A673 (cell line): ENCODE data around the gene TNFRSF18. TPM values are rescaled to one million over a fixed set of nuclear protein-coding genes. Genes with fewer than 3 reads are reported as not detected.

ENCODE experiments used
- BruUV-seq: library from RNA; stranded (reverse); fragments of 400-500 nt; replicated peaks from 2 replicates; lab custom pipeline; 2021; lab: Mats Ljungman, UMichigan
- CTCF ChIA-PET: fragments of 300-600 bp; sonication (Branson Sonifier 250); formaldehyde crosslinking; loops from one replicate; lab custom pipeline; 2022; ENCODE audit warnings: antibody characterized with exemption; lab: Charles Lee
- POLR2A ChIA-PET: fragments of 300-600 bp; sonication (Branson Sonifier 250); formaldehyde crosslinking; loops from one replicate; lab custom pipeline; 2022; ENCODE audit warnings: antibody characterized with exemption; ENCODE audit not compliant: low non-redundant PET; lab: Charles Lee
- DNase-seq: peaks from one replicate; pipeline ENCODE4 v3.0.0-alpha.2; 2015; ENCODE audit warnings: low spot score
- H3K27ac ChIP-seq: fragments of 200-600 bp; sonication (generic); 2 replicates; pipeline ENCODE4 v1.5.1; 2016; ENCODE audit warnings: mixed run types, low read depth, mild to moderate bottlenecking, mixed read lengths, antibody characterized with exemption, low read length; ENCODE audit not compliant: poor library complexity, severe bottlenecking
- H3K27me3 ChIP-seq: fragments of 200-600 bp; sonication (generic); replicated peaks from 2 replicates; pipeline ENCODE4 v1.6.1; 2017; ENCODE audit warnings: mixed run types, low read depth, mild to moderate bottlenecking, mixed read lengths, antibody characterized with exemption, low read length; ENCODE audit not compliant: insufficient read depth, poor library complexity
- H3K36me3 ChIP-seq: fragments of 200-600 bp; sonication (generic); 2 replicates; pipeline ENCODE4 v1.6.1; 2016; ENCODE audit warnings: mixed run types, mild to moderate bottlenecking, mixed read lengths, antibody characterized with exemption, low read length; ENCODE audit not compliant: insufficient read depth, poor library complexity, severe bottlenecking
- H3K4me1 ChIP-seq: fragments of 200-600 bp; sonication (generic); 2 replicates; pipeline ENCODE4 v1.6.1; 2017; ENCODE audit warnings: mixed run types, mild to moderate bottlenecking, mixed read lengths, antibody characterized with exemption, low read length; ENCODE audit not compliant: insufficient read depth, poor library complexity, severe bottlenecking
- H3K4me3 ChIP-seq: fragments of 200-600 bp; sonication (generic); 2 replicates; pipeline ENCODE4 v1.5.1; 2016; ENCODE audit warnings: low read depth, mixed run types, mild to moderate bottlenecking, mixed read lengths, low read length; ENCODE audit not compliant: poor library complexity, severe bottlenecking
- H3K9me3 ChIP-seq: fragments of 200-600 bp; sonication (generic); 2 replicates; pipeline ENCODE4 v1.6.1; 2016; ENCODE audit warnings: mixed run types, low read depth, mild to moderate bottlenecking, mixed read lengths, antibody characterized with exemption, low read length; ENCODE audit not compliant: poor library complexity, severe bottlenecking
- EZH2 ChIP-seq: fragments of 200-600 bp; sonication (generic); IDR thresholded peaks from 2 replicates; pipeline ENCODE4 v1.6.1; 2017; ENCODE audit warnings: borderline replicate concordance, low read depth, mild to moderate bottlenecking, mixed read lengths, antibody characterized with exemption, low read length; ENCODE audit not compliant: poor library complexity, severe bottlenecking
- intact Hi-C: fragments of 100-400 bp; cut with micrococcal nuclease; formaldehyde crosslinking; loops from one replicate; pipeline ENCODE4 v1.10.0; 2022; ENCODE audit not compliant: unreplicated experiment
- total RNA-seq: library from RNA; stranded (reverse); gene quantifications from 2 replicates; pipeline ENCODE4 v1.2.3, GENCODE V29; 2021
- TF ChIP-seq, protein P1 (sequence below): fragments of 300-800, 200-600 bp; sonication (generic); conservative IDR thresholded peaks from 2 replicates; pipeline ENCODE4 v1.5.1; 2017; ENCODE audit warnings: low read depth, mild to moderate bottlenecking, antibody characterized with exemption, low read length, moderate library complexity, mixed read lengths

TNFRSF18 gene
- total RNA-seq, 1 experiment from 2014 or later, result 0.77 TPM

DNA sequence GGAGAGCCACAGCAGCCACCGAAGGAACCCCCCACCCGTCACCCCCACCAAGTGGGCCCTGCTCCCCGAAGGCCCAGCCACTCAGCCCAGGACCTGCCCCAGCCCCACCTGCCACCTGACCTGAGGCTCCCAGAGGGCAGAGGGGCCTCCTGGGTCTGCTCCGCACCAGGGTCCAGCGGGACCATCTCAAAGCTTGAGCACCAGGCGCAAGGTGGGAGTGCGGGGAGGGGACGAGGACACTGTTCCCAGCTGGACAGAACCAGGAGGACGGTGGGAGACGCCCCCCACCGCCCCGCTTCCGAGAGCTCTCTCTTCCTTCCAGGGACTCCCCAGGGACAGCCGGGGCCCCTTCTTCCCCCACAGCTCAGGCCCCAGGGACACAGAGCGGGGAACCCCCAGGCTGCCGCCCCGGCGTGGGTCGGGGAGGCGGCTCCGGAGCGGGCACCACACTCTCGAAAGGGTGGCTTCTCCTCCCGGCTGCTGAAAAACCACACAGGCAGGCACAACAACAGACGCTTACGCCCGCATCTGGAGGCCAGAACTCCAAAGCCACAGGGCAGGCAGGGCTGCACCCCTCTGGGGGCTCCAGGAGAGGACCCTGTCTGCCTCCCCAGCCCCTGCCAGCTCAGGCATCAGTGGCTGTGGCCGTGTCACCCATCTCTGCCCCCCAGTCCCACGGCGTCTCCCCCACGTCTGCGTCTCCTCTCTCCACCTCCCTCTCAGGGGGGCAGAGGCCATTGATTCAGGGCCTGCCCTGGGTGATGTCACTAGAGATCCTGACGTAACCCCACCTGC, 34.6 kb downstream of the TNFRSF18 start:
- Histone ChIP-seq H3K9me3 (no peaks in the 10 kb centered on the region), H3K27me3 (no peaks in the 10 kb centered on the region), H3K27ac (no peak overlapping the region), H3K36me3 (no peaks in the 10 kb centered on the region), H3K4me1 (peaks cover 30% of the 10 kb centered on the region), H3K4me3 (no peak overlapping the region)
- DNase-seq, result no peak
- no peak for TF ChIP-seq EZH2
- TF ChIP-seq, protein P1, sequence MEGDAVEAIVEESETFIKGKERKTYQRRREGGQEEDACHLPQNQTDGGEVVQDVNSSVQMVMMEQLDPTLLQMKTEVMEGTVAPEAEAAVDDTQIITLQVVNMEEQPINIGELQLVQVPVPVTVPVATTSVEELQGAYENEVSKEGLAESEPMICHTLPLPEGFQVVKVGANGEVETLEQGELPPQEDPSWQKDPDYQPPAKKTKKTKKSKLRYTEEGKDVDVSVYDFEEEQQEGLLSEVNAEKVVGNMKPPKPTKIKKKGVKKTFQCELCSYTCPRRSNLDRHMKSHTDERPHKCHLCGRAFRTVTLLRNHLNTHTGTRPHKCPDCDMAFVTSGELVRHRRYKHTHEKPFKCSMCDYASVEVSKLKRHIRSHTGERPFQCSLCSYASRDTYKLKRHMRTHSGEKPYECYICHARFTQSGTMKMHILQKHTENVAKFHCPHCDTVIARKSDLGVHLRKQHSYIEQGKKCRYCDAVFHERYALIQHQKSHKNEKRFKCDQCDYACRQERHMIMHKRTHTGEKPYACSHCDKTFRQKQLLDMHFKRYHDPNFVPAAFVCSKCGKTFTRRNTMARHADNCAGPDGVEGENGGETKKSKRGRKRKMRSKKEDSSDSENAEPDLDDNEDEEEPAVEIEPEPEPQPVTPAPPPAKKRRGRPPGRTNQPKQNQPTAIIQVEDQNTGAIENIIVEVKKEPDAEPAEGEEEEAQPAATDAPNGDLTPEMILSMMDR, result no peak
- POLR2A ChIA-PET, result no interaction called here
- intact Hi-C loops, result loop anchor here (5.0 kb wide), 1 partner anchor 46 kb away; no protein-coding TSS in a partner anchor
- CTCF ChIA-PET, result no interaction called here
- BruUV-seq, result no TSS peak

DNA sequence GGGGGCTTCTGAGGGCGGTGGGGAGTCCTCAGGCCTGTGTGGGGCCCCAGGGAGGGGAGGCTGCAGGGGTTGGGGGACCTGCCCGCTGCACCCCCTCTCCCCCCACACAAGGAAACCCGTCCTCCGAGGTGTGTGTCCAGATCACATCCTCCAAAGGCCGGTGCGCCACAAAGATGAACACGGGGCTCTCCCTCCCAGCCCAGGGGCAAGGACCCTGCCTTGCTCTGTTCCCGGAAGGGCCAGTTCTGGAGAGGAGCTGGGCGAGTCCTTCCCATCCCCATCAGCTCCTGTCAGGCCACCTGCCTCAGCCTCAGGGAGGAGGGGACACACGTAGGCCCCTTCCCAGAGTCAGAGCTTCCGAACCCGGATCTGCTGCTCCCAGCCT, 35.2 kb downstream of the TNFRSF18 start:
- TF ChIP-seq, protein P1, result no peak
- no peak for TF ChIP-seq EZH2
- BruUV-seq, result no TSS peak
- CTCF ChIA-PET, result no interaction called here
- H3K4me3 ChIP-seq, result no peak overlapping the region
- H3K36me3 ChIP-seq, result no peaks in the 10 kb centered on the region
- intact Hi-C loops, result loop anchor here (5.0 kb wide), 1 partner anchor 46 kb away; no protein-coding TSS in a partner anchor
- POLR2A ChIA-PET, result no interaction called here
- no peak for DNase-seq
- H3K27me3 ChIP-seq, result no peaks in the 10 kb centered on the region
- H3K9me3 ChIP-seq, result no peaks in the 10 kb centered on the region
- no peak overlapping the region for H3K27ac ChIP-seq
- peaks cover 30% of the 10 kb centered on the region for H3K4me1 ChIP-seq

DNA sequence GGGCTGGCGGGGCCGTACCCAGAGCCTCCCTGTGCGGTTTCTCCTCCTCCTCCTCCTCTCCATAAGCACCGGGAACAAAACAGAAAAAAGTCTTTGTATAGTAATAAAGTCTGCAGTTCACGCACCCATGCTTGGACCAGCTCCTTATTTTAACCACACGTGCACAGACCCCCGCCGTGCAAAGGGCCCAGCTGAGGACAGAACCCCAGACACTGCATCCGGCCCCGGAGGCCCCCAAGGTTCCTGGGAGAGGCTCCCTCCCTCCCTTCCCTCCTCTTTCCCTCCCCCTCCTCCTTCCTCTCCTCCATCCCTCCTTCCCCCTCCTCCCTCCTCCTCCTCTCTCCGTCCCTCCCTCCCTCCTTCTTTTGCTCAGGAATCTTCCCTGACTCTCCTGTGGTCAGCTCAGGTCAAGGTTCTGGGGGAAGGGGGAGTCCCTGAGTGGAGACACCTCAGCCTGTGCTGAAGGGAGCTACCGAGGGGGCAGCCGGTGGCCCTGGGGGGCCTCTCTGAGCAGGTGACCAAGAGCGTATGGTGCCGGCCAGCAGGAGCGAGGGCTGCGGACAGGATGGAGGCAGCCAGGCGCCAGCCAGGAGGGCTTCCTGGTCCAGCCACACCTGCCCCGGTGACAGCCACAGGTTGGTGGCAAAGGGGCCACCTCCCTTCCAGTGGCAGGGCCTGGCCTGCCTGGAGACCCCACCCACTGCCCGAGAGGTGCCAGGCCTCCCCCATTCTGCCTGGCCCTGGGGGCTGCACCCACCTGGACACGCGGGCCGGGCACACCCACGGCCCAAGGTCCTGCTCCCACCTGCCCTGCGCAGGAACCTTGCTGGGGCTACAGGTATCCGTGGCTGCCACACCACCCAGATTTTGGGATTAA, 35.9 kb downstream of the TNFRSF18 start:
- H3K4me1 ChIP-seq, result peaks cover 30% of the 10 kb centered on the region
- no peak for TF ChIP-seq EZH2
- TF ChIP-seq, protein P1, result no peak
- peak overlapping the region; percentile 22 for H3K4me3 ChIP-seq
- CTCF ChIA-PET, result no interaction called here
- POLR2A ChIA-PET, result no interaction called here
- peak; percentile 53 for DNase-seq
- intact Hi-C loops, result loop anchor here (5.0 kb wide), 1 partner anchor 47 kb away; no protein-coding TSS in a partner anchor
- peak overlapping the region; percentile 34 for H3K27ac ChIP-seq
- no peaks in the 10 kb centered on the region for H3K9me3 ChIP-seq
- H3K27me3 ChIP-seq, result no peaks in the 10 kb centered on the region
- BruUV-seq, result no TSS peak
- no peaks in the 10 kb centered on the region for H3K36me3 ChIP-seq
